ENCODE measurements around the gene PPP1R12B. TPM values are rescaled to one million over a fixed set of nuclear protein-coding genes. Genes with fewer than 3 reads are reported as not detected.
"Not testable (repeated sequence)": the region's sequence is repeated elsewhere in the genome, so short reads cannot be mapped to it uniquely, and the experiment has no call there.

Gene PPP1R12B
- total RNA-seq, 1 donor from 2014 or later, result 44.9 TPM

- Mint-ChIP-seq H3K36me3 (ENCODE audit: insufficient read depth) (no peaks in the 10 kb centered on the region), H3K4me1 (ENCODE audit: low read depth) (peaks cover 17% of the 10 kb centered on the region), H3K27me3 (peaks cover 6% of the 10 kb centered on the region)
Observed at GRCh38 chr1:202624088-202624780, 275.7 kb downstream of the PPP1R12B start.

GRCh38 chr1:202624781-202625108 lies 276.2 kb downstream of the PPP1R12B start:
- no peaks in the 10 kb centered on the region for H3K9me3 Mint-ChIP-seq (ENCODE audit: low read depth)
- peaks cover 9% of the 10 kb centered on the region for H3K27me3 Mint-ChIP-seq
- no peak for TF ChIP-seq CTCF (IDR thresholded peaks at IDR 0.05; ENCODE audit: unreplicated experiment)
- peaks cover 14% of the 10 kb centered on the region for H3K4me1 Mint-ChIP-seq (ENCODE audit: low read depth)
- H3K36me3 Mint-ChIP-seq (ENCODE audit: insufficient read depth), result no peaks in the 10 kb centered on the region
- DNase-seq (ENCODE audit: low spot score, unreplicated experiment), result no peak
- H3K27ac Mint-ChIP-seq, result no peak overlapping the region
- H3K4me3 Mint-ChIP-seq (ENCODE audit: low read depth), result no peak overlapping the region

More at GRCh38 chr1:202624088-202624780, 275.7 kb downstream of the PPP1R12B start:
- Mint-ChIP-seq H3K9me3 (ENCODE audit: low read depth) (no peaks in the 10 kb centered on the region), H3K27ac (no peak overlapping the region), H3K4me3 (ENCODE audit: low read depth) (no peak overlapping the region)
- no peak for TF ChIP-seq CTCF (IDR thresholded peaks at IDR 0.05; ENCODE audit: unreplicated experiment)
- no peak for DNase-seq (ENCODE audit: low spot score, unreplicated experiment)

GRCh38 chr1:202625416-202626360 lies 277.2 kb downstream of the PPP1R12B start:
- DNase-seq (ENCODE audit: low spot score, unreplicated experiment), result peak; percentile 52
- H3K27me3 Mint-ChIP-seq, result peaks cover 14% of the 10 kb centered on the region
- H3K27ac Mint-ChIP-seq, result no peak overlapping the region
- no peak overlapping the region for H3K4me3 Mint-ChIP-seq (ENCODE audit: low read depth)
- no peaks in the 10 kb centered on the region for H3K36me3 Mint-ChIP-seq (ENCODE audit: insufficient read depth)
- H3K4me1 Mint-ChIP-seq (ENCODE audit: low read depth), result peaks cover 12% of the 10 kb centered on the region
- TF ChIP-seq CTCF (IDR thresholded peaks at IDR 0.05; ENCODE audit: unreplicated experiment), result peak; percentile 75
- no peaks in the 10 kb centered on the region for H3K9me3 Mint-ChIP-seq (ENCODE audit: low read depth)

- H3K36me3 Mint-ChIP-seq (ENCODE audit: insufficient read depth); H3K4me3 Mint-ChIP-seq (ENCODE audit: low read depth); H3K27ac Mint-ChIP-seq; DNase-seq (ENCODE audit: low spot score, unreplicated experiment); H3K9me3 Mint-ChIP-seq (ENCODE audit: low read depth): not testable (repeated sequence)
- Mint-ChIP-seq H3K4me1 (ENCODE audit: low read depth) (peaks cover 12% of the 10 kb centered on the region), H3K27me3 (peaks cover 24% of the 10 kb centered on the region)
Observed at GRCh38 chr1:202627036-202627435, 278.5 kb downstream of the PPP1R12B start.

GRCh38 chr1:202627841-202628565 lies 279.5 kb downstream of the PPP1R12B start:
- no peak overlapping the region for H3K4me3 Mint-ChIP-seq (ENCODE audit: low read depth)
- DNase-seq (ENCODE audit: low spot score, unreplicated experiment), result no peak
- H3K36me3 Mint-ChIP-seq (ENCODE audit: insufficient read depth), result no peaks in the 10 kb centered on the region
- no peaks in the 10 kb centered on the region for H3K9me3 Mint-ChIP-seq (ENCODE audit: low read depth)
- peaks cover 33% of the 10 kb centered on the region for H3K27me3 Mint-ChIP-seq
- no peak for TF ChIP-seq CTCF (IDR thresholded peaks at IDR 0.05; ENCODE audit: unreplicated experiment)
- no peak overlapping the region for H3K27ac Mint-ChIP-seq
- H3K4me1 Mint-ChIP-seq (ENCODE audit: low read depth), result peaks cover 4% of the 10 kb centered on the region

Measured in progenitor cell of endocrine pancreas (in vitro differentiated cells).